Measurements from ENCODE around the gene MTMR10.

Gene MTMR10

DNA sequence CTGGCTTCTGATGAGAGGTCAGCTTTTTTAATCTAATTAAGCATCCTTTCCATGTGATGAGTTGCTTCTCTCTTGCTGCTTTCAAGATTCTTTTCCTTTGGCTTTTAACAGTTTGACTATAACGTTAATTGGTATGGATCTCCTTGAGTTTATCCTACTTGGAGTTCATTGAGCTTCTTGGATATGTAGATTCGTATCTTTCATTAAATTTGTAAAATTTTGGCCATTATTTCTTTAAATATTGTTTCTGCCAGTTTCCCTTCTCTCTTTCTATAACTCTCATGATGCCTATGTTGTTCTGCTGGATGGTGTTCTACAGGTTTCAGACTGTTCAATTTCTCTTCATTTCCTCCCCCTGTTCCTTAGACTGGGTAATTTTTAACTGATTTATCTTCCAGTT lies 21.0 kb upstream of the MTMR10 start:
- no peak for DNase-seq (ENCODE audit: low read depth)

DNA sequence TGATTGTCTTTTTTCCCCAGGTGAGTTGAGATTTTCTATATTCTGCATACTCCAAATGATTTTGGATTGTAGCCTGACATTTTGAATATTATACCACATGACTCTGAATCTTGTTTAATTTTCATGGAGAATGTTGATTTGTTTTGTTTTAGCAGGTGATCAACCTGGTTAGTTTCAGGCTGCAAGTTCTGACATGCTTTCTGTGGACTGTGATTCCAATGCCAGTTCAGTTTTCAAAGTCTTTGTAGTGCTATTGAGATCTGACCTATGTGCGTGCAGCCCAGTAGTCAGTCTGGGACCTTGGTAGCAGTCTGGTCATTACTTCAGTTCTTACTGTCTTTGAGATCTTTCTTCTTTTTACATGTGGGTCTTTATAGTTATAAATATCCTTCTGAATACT lies 18.6 kb upstream of the MTMR10 start:
- no peak for DNase-seq (ENCODE audit: low read depth)

DNA sequence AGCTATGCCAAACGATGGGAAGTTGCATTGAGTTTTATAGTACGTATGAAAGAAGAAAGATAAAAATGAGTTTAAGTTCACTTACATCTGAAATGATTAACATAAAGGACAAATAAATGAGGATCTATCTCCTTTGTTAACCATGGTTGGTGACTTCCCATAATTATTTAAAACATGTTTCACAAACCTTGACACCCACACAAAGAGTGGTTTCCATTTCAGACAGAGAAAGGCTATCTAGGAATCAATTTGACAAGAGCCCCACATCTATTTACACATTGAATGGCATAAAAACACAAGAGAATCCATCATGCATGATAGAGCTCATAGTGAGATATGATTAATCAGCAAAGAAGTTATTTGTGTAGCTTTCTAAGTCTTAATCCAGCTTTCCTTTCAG lies 14.2 kb upstream of the MTMR10 start:
- no peak for DNase-seq (ENCODE audit: low read depth)

DNA sequence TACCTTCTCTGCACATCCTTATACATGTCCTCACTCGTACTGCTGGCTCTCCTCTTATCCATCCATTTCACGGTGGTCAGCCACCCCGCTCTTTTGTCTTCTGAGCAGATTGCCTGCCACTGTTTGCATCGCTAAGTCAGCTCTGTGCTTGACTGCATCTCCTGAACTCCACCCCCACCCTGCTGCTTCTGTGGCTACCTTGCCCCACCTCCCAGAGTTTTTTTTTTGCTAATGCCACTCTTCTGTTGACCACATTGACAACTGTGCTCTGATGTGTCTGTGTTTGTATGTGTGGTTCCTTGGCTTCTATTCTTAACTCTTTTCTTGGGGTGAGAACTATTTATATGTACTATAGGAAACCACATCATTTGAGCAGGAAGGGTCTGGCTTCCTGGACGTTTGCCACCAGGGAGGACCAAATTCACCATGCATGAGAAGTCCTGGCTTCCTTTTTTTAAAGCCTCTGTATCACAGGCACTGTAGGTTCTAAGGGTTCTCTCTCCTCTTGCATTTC lies 12.8 kb upstream of the MTMR10 start:
- DNase-seq (ENCODE audit: low read depth), result no peak

DNA sequence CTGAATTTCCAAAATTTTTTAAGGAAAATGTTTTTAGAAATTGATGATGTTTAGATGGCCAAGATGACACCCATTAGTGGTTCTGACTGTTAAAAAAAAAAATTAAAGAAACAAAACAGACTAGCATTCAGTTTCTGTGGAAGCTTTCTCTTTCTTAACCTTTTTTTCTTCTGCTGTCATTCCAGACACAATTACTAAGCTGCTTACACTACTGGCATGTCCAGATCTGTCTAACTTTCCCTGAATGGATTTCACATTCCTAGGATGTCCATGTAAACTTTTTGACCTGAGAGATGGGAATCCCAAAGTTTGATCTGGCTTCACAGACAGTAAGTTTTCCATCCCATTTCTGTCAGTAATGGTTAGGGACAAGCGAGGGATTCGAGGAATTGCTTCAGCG lies 10.3 kb upstream of the MTMR10 start:
- no peak for DNase-seq (ENCODE audit: low read depth)

DNA sequence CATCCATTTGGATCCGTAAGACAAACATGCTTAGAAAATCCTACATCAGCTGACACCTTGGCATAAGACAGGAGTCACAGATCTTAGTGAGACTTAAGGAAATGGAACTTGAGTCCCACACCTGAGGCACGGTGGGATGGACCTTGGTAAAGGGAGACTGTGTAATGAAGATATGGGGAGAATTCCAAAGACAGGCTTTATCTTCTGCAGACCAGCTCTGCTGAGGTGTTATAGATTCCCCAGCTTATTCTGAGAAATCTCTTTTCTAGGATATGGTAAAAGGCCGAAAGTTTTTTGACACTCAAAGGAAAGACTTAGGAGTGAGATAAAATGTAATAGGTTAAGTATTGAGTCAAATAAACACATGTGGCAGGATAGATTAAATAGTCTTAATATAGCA lies 8.3 kb upstream of the MTMR10 start:
- no peak for DNase-seq (ENCODE audit: low read depth)

DNA sequence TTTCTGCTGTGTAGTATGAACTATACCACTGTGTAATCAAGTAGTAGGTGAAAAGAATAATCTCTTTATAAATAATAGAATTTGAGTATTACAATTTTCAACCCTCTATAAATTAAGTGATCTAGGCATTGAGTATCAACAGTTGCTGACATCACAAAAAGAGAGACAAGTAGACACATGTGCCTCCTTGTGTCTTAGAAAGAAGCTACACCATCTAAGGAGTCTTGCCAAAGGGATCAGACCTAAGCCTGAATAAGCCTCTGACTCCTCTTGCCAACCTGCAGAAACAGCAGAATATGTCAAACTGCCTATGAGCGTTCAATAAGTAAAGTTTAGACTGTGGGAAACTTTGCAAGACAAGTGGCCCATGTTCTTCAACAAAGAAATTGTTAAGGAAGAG lies 5.8 kb upstream of the MTMR10 start:
- DNase-seq (ENCODE audit: low read depth), result no peak

DNA sequence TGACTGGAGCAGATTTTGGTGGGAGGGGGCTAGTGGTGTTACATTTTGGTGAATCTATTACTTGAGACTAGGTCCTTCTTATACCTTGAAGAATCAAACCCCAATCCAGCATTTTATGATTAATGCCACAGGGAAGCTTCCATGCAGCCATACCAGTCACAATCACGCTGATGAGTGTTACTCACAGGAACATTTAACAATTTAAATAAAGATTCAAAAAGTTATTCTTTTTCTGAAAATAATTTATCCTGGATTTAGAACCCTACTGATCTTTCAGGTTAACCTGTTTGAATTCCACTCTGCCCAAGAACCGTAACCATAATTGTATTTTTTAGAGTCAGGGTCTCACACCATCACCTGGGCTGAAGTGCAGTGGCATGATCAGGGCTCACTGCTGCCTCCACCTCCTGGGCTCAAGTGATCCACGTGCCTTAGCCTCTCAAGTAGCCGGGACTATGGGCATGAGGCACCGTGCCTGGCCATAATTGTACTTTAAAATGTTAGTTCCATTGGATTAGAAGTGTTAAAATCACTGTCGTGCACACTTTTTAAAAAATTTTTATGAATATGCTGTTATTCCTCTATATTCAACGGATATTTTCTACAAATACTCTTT lies 929 bp upstream of the MTMR10 start:
- DNase-seq (ENCODE audit: low read depth), result no peak

DNA sequence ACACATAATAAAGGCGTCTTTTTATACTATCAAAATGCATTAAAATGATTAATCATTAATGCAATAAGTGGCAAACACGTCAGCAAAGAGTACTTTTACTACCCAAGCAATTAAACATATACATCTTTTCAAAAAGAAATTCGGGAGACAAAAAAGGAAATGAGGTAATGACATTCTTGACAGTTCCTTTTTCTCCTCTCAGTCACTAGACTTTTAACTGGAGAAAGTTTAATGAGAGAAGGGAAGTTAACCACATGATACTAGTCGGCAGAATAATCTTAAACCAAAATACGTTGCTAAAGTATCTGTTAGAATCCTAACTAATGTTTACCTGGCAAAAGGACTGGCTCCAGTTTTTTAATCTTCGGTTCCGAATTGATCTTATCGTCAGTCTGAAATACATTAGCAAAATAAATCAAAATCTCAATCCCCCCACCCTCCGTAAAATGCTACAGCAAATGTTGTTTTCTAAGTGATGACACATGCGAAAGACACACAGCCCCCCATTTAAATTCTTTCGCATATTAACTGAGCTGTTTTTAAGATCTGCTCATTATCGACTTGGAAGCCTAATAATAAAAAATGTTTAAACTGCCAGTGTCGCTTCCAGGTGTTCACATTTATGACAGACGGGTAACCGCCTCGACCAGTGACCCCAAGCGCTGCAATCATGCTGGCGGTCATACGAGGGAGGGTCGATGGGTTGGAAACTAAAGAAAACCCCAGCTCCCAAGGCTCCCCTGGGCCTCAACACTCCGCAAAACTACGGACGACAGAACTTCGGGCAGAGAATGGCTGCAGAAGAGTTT lies 778 bp downstream of the MTMR10 start:
- no peak for DNase-seq (ENCODE audit: low read depth)

DNA sequence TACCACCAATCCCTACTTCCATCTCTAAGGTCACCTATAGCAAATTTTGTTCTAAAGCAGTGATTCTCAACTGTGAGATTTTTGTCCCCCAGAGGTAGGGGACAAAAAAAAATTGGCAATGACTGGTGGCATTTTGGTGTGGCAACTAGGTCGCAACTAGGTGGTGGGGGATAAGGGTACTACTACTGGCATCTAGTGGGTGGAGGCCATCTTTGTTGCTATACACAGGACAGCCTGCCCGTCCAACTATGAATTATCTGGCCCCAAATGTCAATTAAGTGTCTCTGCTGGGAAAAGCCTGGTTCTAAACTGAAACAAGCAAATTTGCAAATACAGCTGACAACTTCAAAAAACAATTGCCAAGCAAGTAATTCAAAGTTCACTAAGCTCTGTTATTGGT lies 1.4 kb downstream of the MTMR10 start:
- DNase-seq (ENCODE audit: low read depth), result no peak

DNA sequence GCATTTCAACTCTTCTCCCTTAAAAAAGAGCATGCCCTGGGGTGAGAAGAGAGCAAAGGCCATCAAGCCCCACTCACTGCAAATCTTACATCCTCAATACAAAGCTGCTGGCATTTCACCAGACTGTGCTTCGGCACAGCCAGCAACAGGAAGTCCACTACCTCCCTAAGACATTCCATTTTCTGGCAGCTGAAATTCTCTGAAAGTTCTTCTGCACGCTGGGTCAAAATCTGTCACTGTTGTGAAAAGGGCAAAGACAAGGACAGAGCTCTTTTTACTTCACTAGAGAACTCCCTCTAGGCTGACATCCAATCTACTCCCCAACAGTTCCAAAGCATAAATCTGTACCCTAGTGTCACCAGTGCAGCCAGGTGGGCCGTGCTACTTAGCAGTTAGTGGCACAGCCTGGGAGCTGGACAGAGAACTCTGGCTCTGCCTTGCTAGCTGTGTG lies 6.3 kb downstream of the MTMR10 start:
- DNase-seq (ENCODE audit: low read depth), result no peak

DNA sequence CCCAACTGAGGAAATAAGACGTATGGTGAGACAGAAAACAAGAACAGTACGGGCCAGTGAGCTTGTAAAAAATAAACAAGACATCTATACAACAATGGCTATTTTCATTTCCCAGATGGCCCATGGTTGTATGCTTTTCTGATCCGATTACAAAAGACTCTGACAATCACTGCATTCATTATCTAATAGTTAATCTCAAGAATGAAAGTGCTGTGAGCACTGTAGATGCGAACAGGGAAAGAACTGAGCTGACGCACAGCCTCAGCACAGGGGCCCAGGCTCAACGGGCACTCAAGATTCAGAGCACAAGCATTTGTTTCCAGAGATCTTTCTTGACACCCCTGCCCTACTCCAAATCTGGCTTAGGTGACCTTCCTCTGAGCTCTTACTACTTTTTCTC lies 6.9 kb downstream of the MTMR10 start:
- DNase-seq (ENCODE audit: low read depth), result no peak

DNA sequence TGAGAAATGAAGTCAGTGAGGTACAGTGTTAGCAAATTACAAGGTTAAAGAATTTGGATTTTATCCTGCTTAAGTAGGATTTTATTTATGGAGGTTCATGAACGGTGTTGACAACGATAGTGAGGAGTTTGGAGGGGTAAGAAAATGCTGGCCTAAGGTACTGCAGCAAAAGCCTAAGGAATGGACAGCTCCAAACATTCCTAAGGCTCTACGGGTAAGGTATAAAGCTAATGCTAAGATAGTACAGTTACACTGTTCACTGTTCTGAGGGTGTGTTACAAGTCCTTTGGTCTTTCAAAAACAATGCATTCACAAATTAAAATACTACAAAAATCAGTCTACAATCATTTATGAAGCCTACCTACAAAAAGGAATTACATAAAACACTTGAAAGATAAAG lies 7.3 kb downstream of the MTMR10 start:
- no peak for DNase-seq (ENCODE audit: low read depth)

DNA sequence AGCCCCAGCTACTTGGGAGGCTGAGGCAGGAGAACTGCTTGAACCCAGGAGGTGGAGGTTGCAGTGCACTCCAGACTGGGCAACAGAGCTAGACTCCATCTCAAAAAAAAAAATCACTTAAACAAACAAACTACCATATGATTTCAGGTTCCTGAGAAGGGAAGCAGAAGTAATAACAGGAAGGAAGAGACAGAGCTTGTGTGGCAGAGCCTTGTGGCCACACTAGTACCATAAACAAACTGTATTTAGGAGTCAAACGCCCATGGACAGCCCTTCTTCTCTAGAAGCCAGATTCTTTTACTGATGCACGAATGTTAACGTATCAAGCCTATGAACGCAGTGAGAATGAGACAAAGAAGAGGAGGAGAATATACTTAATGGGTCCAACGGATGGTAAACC lies 12.0 kb downstream of the MTMR10 start:
- DNase-seq (ENCODE audit: low read depth), result no peak

DNA sequence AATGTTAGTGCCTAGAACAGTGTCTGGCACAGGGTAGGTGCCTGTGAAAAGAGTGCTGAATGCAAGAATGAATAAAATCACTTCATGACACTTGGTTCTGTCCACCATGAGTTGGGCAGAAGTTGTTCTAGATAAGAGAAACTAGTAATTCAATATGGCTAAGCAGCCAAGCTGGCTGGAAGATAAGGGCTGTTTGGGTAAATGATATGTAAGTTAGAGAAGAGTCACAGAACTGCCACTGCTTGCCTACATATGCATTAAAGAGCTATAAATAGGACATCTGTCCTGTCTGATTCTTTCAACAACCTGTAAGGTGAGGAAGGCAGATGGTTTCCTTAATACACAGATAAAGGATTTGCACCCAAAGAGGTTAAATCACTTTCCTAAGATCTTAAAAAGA lies 13.1 kb downstream of the MTMR10 start:
- DNase-seq (ENCODE audit: low read depth), result no peak

DNA sequence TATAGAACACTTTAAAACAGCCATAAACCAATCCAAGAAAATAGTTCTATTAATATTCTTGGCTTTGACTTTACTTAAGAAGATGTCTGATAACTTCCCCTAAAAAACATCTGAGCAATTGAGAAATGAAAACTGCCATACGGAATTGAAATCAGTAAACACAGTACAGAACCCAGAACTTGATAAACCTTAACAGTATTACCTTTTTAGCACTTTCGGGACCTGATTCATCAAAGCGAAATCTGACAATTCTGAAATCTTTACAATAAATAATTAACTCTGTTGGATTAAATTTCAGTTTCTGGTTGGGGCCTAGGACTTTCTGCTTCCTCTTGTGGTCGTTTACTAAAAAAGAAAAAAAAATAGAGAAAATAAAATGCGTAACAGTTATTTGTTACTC lies 17.3 kb downstream of the MTMR10 start:
- no peak for DNase-seq (ENCODE audit: low read depth)

DNA sequence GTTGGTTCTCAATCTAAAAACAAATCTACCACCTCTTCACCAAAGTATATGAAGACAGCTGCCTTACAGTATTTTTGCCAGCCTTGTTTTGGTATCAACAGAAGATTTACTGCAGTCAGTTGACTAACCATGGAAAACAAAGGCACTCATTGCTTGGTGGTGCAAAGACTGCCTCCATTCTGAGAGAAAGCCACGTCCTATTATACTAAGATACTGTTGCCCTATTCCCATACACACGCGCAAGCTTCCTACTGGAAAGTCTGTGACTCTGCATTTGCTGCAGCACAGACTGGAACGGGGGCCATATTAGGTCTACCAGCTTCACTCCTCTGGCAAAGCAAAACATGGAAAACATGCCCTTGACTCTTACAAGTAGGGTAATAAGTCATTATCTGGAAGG lies 18.0 kb downstream of the MTMR10 start:
- DNase-seq (ENCODE audit: low read depth), result no peak

DNA sequence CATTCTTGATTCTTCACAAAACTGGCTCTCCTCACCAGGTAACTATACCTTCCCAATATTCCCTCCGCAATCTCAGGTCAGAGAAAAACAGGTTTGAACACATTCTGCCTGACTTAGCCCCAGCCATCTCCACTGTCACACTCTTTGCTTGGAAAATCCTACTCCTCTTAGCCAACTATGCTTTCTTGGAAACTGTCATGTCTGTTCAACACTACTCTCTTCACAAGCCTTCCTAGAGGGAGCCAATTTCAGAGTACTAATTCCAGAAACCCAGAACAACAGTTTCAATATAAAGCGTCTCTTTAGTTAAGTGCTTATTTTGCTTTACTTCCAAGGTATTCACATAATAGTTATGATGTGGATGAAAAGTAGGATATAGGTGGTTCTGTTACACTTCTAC lies 21.7 kb downstream of the MTMR10 start:
- no peak for DNase-seq (ENCODE audit: low read depth)

DNA sequence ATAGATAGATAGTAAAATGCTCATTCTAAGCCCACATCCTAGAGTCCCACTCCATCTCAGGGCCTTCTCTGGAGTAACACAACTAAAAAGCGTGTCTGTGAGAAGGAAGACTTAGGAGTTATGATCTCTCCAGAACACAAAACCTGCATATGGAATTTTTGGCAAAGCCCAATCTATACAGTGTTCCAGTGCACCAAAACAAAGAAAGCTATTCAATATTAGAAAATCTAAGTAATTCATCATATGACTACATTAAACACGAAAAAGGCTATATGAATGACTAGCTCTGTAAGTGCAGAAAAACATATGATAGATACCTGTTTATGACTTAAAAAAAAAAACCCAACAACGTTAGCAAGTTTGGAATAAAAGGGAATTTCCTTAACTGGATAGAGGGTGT lies 27.7 kb downstream of the MTMR10 start:
- DNase-seq (ENCODE audit: low read depth), result no peak

DNA sequence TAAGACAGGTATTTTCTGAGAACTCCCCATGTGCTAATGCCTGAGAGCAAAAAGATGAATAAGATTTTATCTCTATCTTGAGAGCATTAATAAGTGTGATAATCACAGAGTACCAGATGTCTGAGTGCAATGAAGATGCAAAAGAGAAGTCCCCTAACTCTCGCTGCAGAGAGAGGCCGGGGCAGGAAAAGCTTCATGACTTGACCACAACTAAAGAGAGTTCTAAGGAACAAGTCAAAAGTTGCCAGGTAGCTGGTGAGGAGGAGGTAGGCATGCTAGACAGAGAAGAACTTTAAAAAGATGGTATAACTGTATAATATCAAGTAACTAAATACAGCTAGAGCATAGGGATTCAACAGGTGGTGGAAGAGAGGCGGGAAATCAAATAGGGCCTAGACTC lies 28.8 kb downstream of the MTMR10 start:
- no peak for DNase-seq (ENCODE audit: low read depth)

DNA sequence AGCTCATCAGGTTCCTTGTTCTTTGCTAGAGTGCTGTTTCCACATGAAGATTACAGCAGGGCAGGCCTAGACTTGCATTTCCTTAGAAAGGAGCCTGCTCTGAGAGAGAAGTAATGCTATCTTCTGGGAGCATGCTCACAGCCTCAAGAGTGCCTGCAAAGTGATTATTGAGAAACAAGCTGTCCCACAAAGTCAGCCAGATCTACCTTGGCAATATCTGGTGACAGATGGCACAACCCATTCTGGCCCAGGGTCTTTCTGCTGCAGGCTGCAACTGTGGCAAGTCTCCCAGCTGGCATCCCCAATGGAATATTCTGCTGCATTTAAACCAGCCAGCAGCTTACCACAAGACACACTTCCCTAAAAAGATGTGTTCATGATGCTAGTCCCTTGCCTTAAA lies 29.3 kb downstream of the MTMR10 start:
- DNase-seq (ENCODE audit: low read depth), result no peak

DNA sequence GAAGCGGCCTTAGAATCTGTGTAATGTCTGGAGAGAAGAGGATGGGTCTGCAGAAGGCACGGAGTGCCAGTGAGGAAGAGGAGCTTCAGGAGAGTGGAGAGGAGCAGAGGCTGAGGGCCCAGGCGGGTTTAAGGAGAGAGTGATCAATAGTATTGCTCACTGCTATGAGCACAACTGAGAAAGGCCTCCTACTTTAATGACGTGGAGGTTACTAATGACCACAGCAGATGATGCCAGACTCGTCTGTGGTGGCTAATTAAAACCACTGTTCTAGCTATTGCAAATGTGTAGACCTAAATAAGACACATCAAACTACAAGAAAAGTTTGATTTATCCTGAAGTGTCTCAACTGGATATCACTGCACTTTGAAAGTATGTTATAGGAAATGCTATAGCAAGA lies 33.2 kb downstream of the MTMR10 start:
- DNase-seq (ENCODE audit: low read depth), result no peak

DNA sequence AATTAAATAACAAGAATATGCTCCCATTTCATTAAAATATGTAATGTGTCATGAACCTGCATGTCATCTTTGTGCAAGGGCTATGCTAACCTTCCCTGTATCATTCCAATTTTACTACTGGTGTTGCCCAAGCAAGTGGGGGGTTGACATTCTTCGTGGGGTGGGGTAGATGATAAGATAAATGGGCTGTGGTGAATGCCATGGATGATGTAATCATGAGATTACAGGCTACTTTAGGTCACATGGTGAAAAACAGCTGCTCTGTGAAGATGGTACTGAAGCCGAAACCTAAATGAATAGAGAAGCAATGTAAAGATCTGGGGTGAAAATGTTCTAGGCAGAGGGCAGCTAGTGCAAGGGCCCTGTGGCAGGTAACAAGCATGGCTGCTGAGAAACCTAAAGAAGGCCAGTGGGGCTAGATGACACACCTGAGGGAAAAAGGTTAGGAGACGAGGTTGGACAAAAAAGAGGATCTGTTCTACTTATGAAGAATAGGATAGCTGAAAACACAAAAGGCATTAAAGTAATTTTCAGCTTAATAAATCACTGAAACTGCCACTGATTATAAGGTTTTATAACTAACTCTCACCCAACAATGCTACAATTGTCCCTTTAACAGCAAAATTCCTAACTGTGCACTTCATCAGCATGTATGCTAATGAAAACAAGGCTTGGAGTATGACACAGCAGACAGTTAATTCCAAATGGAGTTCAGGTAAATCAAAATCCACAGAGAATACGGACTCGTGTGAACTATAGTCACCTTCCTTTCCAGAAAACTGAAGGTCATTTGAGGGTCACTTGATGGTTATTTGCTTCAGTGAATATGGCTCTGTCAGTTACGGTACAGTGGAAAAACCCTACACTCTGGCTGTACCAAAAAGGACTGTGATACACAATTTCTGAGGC lies 35.0 kb downstream of the MTMR10 start:
- no peak for DNase-seq (ENCODE audit: low read depth)
